IMR-90 (cell line): ENCODE data around the gene FSTL5. TPM values are rescaled to one million over a fixed set of nuclear protein-coding genes. Genes with fewer than 3 reads are reported as not detected.

ENCODE experiments used
- ATAC-seq: fragments of 200-7000 bp; cut with Tn5 transposase; 2 replicates; pipeline ENCODE4 v1.9.1; 2020; ENCODE audit warnings: low read depth, mild to moderate bottlenecking, moderate library complexity
- BruUV-seq: library from RNA; stranded (reverse); fragments of 400-500 nt; replicated peaks from 2 replicates; lab custom pipeline; 2021; lab: Mats Ljungman, UMichigan
- CTCF ChIA-PET: fragments of 300-600 bp; formaldehyde crosslinking; extraction: SDS; loops from one replicate; lab custom pipeline; 2021; ENCODE audit warnings: antibody characterized with exemption; lab: Yijun Ruan, JAX
- POLR2A ChIA-PET: fragments of 300-600 bp; sonication (Branson Sonifier 250); formaldehyde crosslinking; loops from one replicate; lab custom pipeline; 2022; ENCODE audit warnings: antibody characterized with exemption; ENCODE audit not compliant: unreplicated experiment; lab: Charles Lee
- DNase-seq: peaks from one replicate; pipeline ENCODE4 v3.0.0; 2013
- H2AFZ ChIP-seq: replicated peaks from 2 replicates; pipeline ENCODE3; 2013; ENCODE audit warnings: low read length, mild to moderate bottlenecking; ENCODE audit not compliant: poor library complexity
- H2AK5ac ChIP-seq: 2 replicates; pipeline ENCODE4 v1.6.1; 2013; ENCODE audit warnings: low read depth, low read length, inconsistent platforms
- H2AK9ac ChIP-seq: replicated peaks from 2 replicates; pipeline ENCODE3; 2013; ENCODE audit warnings: mild to moderate bottlenecking, low read depth, low read length, moderate library complexity; ENCODE audit not compliant: poor library complexity
- H2BK120ac ChIP-seq: 2 replicates; pipeline ENCODE4 v1.6.1; 2013; ENCODE audit warnings: low read depth, low read length, inconsistent platforms
- H2BK15ac ChIP-seq: 3 replicates; pipeline ENCODE4 v1.6.1; 2013; ENCODE audit warnings: low read depth, low read length, inconsistent platforms
- H2BK20ac ChIP-seq: 2 replicates; pipeline ENCODE4 v1.6.1; 2013; ENCODE audit warnings: low read depth, mild to moderate bottlenecking, inconsistent platforms, low read length, moderate library complexity
- H2BK5ac ChIP-seq: 2 replicates; pipeline ENCODE4 v1.6.1; 2013; ENCODE audit warnings: mild to moderate bottlenecking, low read depth, low read length, inconsistent platforms; ENCODE audit not compliant: poor library complexity, severe bottlenecking
- H3K14ac ChIP-seq: replicated peaks from 2 replicates; pipeline ENCODE4 v1.6.1; 2013; ENCODE audit warnings: low read depth, low read length, inconsistent platforms
- H3K18ac ChIP-seq: 2 replicates; pipeline ENCODE4 v1.6.1; 2013; ENCODE audit warnings: low read depth, low read length, control low read depth
- H3K23ac ChIP-seq: 2 replicates; pipeline ENCODE4 v1.6.1; 2013; ENCODE audit warnings: low read depth, low read length, inconsistent platforms
- H3K27ac ChIP-seq: 2 replicates; pipeline ENCODE4 v1.5.1; 2013; ENCODE audit warnings: mild to moderate bottlenecking, control low read depth, low read length; ENCODE audit not compliant: insufficient read depth
- H3K27me3 ChIP-seq: 2 replicates; pipeline ENCODE4 v1.6.1; 2013; ENCODE audit warnings: low read length; ENCODE audit not compliant: control insufficient read depth, insufficient read depth
- H3K36me3 ChIP-seq: 2 replicates; pipeline ENCODE4 v1.6.1; 2013; ENCODE audit warnings: low read length, mixed read lengths; ENCODE audit not compliant: control insufficient read depth, insufficient read depth
- H3K4ac ChIP-seq: 2 replicates; pipeline ENCODE4 v1.6.1; 2013; ENCODE audit warnings: low read depth, low read length, inconsistent platforms
- H3K4me1 ChIP-seq: 2 replicates; pipeline ENCODE4 v1.6.1; 2013; ENCODE audit warnings: low read length, mixed read lengths; ENCODE audit not compliant: control insufficient read depth, insufficient read depth
- H3K4me2 ChIP-seq: 2 replicates; pipeline ENCODE4 v1.6.1; 2013; ENCODE audit warnings: low read depth, mild to moderate bottlenecking, control low read depth, low read length, moderate library complexity
- H3K4me3 ChIP-seq: 2 replicates; pipeline ENCODE4 v1.5.1; 2013; ENCODE audit warnings: low read depth, mild to moderate bottlenecking, control low read depth, low read length, moderate library complexity; ENCODE audit not compliant: insufficient read depth
- H3K56ac ChIP-seq: 2 replicates; pipeline ENCODE4 v1.6.1; 2013; ENCODE audit warnings: low read length, inconsistent platforms; ENCODE audit not compliant: insufficient read depth; ENCODE audit errors: extremely low read depth
- H3K79me1 ChIP-seq, 2 experiments: 2 replicates each; pipeline ENCODE4 v1.6.1; 2013; ENCODE audit warnings: low read length in 2 of 2, inconsistent platforms in 1 of 2, low read depth in 1 of 2
- H3K9ac ChIP-seq: 2 replicates; pipeline ENCODE4 v1.6.1; 2013; ENCODE audit warnings: low read depth, low read length, control low read depth
- H3K9me1 ChIP-seq: 2 replicates; pipeline ENCODE4 v1.6.1; 2013; ENCODE audit warnings: low read length, inconsistent platforms; ENCODE audit not compliant: insufficient read depth
- H3K9me3 ChIP-seq: 2 replicates; pipeline ENCODE4 v1.6.1; 2013; ENCODE audit warnings: low read length; ENCODE audit not compliant: control insufficient read depth, insufficient read depth
- H4K20me1 ChIP-seq: 2 replicates; pipeline ENCODE4 v1.6.1; 2013; ENCODE audit warnings: low read length, inconsistent platforms; ENCODE audit not compliant: insufficient read depth
- H4K5ac ChIP-seq: 2 replicates; pipeline ENCODE4 v1.6.1; 2013; ENCODE audit warnings: mild to moderate bottlenecking, low read depth, low read length, control low read depth
- H4K8ac ChIP-seq, 2 experiments: 2 replicates each; pipeline ENCODE4 v1.6.1; 2013; ENCODE audit warnings: low read depth in 2 of 2, low read length in 2 of 2, control low read depth in 1 of 2, inconsistent platforms in 1 of 2
- H4K91ac ChIP-seq: 2 replicates; pipeline ENCODE4 v1.6.1; 2013; ENCODE audit warnings: low read depth, low read length, inconsistent platforms; ENCODE audit not compliant: insufficient read depth
- CEBPB ChIP-seq: IDR thresholded peaks from 2 replicates; pipeline ENCODE4 v1.6.1; 2012; ENCODE audit warnings: low read depth, low read length, improper control_type of control experiment
- FOS ChIP-seq: fragments of 150-350 bp; IDR thresholded peaks from 2 replicates; pipeline ENCODE4 v1.6.1; 2016; ENCODE audit warnings: low read depth, low read length
- MAFK ChIP-seq: IDR thresholded peaks from 2 replicates; pipeline ENCODE4 v1.6.1; 2012; ENCODE audit warnings: low read depth, low read length, improper control_type of control experiment
- MXI1 ChIP-seq: IDR thresholded peaks from 2 replicates; pipeline ENCODE4 v1.6.1; 2012; ENCODE audit warnings: low read depth, mild to moderate bottlenecking, low read length, moderate library complexity, borderline replicate concordance
- SMC3 ChIP-seq: fragments of 150-350 bp; IDR thresholded peaks from 2 replicates; pipeline ENCODE4 v1.6.1; 2016; ENCODE audit warnings: low read depth, mild to moderate bottlenecking, antibody characterized with exemption, low read length, moderate library complexity
- WGBS, 2 experiments: methylation state at CpG; one replicate each; pipeline versions ENCODE4 v1.1.5 to v1.1.7; 2013; ENCODE audit warnings: missing lambda C conversion rate in 2 of 2; ENCODE audit not compliant: insufficient read length in 1 of 2; ENCODE audit errors: extremely low coverage in 2 of 2; 5-methylcytosine and 5-hydroxymethylcytosine counted together
- dilution Hi-C: fragments of 300-500 bp; cut with HindIII; formaldehyde crosslinking; loops from one replicate; pipeline ENCODE4 v1.14.3; 2018; ENCODE audit warnings: low sequenced_read_pairs; ENCODE audit not compliant: unreplicated experiment
- in situ Hi-C: fragments of 300-500 bp; cut with MboI; formaldehyde crosslinking; loops from 3 replicates; pipeline ENCODE4 v1.14.3; 2019; ENCODE audit warnings: low sequenced_read_pairs, inconsistent platforms, mixed read lengths
- intact Hi-C: fragments of 100-400 bp; cut with micrococcal nuclease; formaldehyde crosslinking; loops from 2 replicates; pipeline ENCODE4 v1.10.0; 2022
- polyA plus RNA-seq, 3 experiments: library from polyadenylated mRNA; depleted of rRNA; stranded (reverse); fragments of >200 nt; gene quantifications; 2 replicates each; pipeline ENCODE4 v1.2.3, GENCODE V29; 2012; ENCODE audit warnings: low replicate concordance in 1 of 3
- total RNA-seq: library from RNA; depleted of rRNA; stranded (reverse); fragments of >200 nt; gene quantifications from 2 replicates; pipeline ENCODE4 v1.2.3, GENCODE V29; 2012

The FSTL5 gene
- total and polyA plus RNA-seq, 2 of the 4 experiments (the other 2 are of a cell fraction) = under 0.01 TPM; not detected in 1

GRCh38 chr4:162010362-162010761 lies 153.4 kb downstream of the FSTL5 start:
- TF ChIP-seq CEBPB = peak; percentile 73
- no peak for TF ChIP-seq MXI1
- TF ChIP-seq MAFK = no peak
- TF ChIP-seq SMC3 = no peak
- TF ChIP-seq FOS = no peak
- DNase-seq (no peak), ATAC-seq (no peak)
- Histone ChIP-seq H2BK120ac (no peak overlapping the region), H4K20me1 (no peaks in the 10 kb centered on the region), H2AFZ (no peak overlapping the region), H4K8ac (no peak overlapping the region), H3K4me1 (no peaks in the 10 kb centered on the region), H3K36me3 (no peaks in the 10 kb centered on the region), H4K5ac (no peak overlapping the region), H3K18ac (no peak overlapping the region), H3K4me2 (no peak overlapping the region), H3K56ac (no peak overlapping the region), H3K4me3 (no peak overlapping the region), H3K27me3 (no peaks in the 10 kb centered on the region), H3K9me3 (peaks cover 2% of the 10 kb centered on the region; the same call in 1 of the 2 replicates), H2AK5ac (no peak overlapping the region), H3K9me1 (no peaks in the 10 kb centered on the region), H2AK9ac (no peak overlapping the region), H3K27ac (no peak overlapping the region), H3K79me1 (no peaks in the 10 kb centered on the region), H4K91ac (no peak overlapping the region), H2BK15ac (no peak overlapping the region), H3K14ac (no peak overlapping the region), H2BK20ac (no peak overlapping the region), H3K9ac (no peak overlapping the region), H3K4ac (no peak overlapping the region), H2BK5ac (no peak overlapping the region), H3K23ac (no peak overlapping the region)
- no TSS peak for BruUV-seq
- in situ Hi-C loops (no loop called here), intact Hi-C loops (no loop called here), dilution Hi-C loops (no loop called here)
- CTCF ChIA-PET = no interaction called here
- no CpG with 5 or more reads among the region's 2 CpGs for WGBS, 2 experiments
- POLR2A ChIA-PET = no interaction called here
